HG02852 (cell line): ENCODE data around the gene DAPP1.
A peak's percentile ranks its signal among the peaks of the same experiment; 100 is the strongest.
"Not testable (repeated sequence)": the region's sequence is repeated elsewhere in the genome, so short reads cannot be mapped to it uniquely, and the experiment has no call there.

Experiments used
- ATAC-seq: cut with Tn5 transposase; IDR thresholded peaks from one replicate; pipeline ENCODE4 v1.9.1; 2021; ENCODE audit warnings: mild to moderate bottlenecking, moderate library complexity; ENCODE audit not compliant: unreplicated experiment

DAPP1 gene

GRCh38 chr4:99816545-99817308 lies at the start of gene DAPP1:
DAPP1 (plus strand) TSS chr4:99816827; CDS start chr4:99816914, 87 bp downstream.
- ATAC-seq, result peak; percentile 94

- not testable (repeated sequence) for ATAC-seq
Measured at GRCh38 chr4:99770842-99771241, 45.8 kb upstream of the DAPP1 start.

GRCh38 chr4:99783940-99784339 lies 32.7 kb upstream of the DAPP1 start:
- no peak for ATAC-seq

GRCh38 chr4:99784842-99785241 lies 31.8 kb upstream of the DAPP1 start:
- ATAC-seq, result no peak

GRCh38 chr4:99790796-99791617 lies 25.6 kb upstream of the DAPP1 start:
- ATAC-seq, result no peak

GRCh38 chr4:99800332-99801004 lies 16.2 kb upstream of the DAPP1 start:
- no peak for ATAC-seq

- ATAC-seq, result no peak
Measured at GRCh38 chr4:99801005-99801699, 15.5 kb upstream of the DAPP1 start.

- ATAC-seq, result no peak
Measured at GRCh38 chr4:99803566-99804101, 13.0 kb upstream of the DAPP1 start.

- ATAC-seq, result no peak
Measured at GRCh38 chr4:99806545-99806944, 10.1 kb upstream of the DAPP1 start.

- no peak for ATAC-seq
Measured at GRCh38 chr4:99807666-99808065, 9.0 kb upstream of the DAPP1 start.

- ATAC-seq, result peak; percentile 86
Measured at GRCh38 chr4:99808260-99808857, 8.3 kb upstream of the DAPP1 start.

- ATAC-seq, result no peak
Measured at GRCh38 chr4:99809326-99809725, 7.3 kb upstream of the DAPP1 start.

GRCh38 chr4:99810536-99810935 lies 6.1 kb upstream of the DAPP1 start:
- no peak for ATAC-seq

GRCh38 chr4:99811117-99811516 lies 5.5 kb upstream of the DAPP1 start:
- no peak for ATAC-seq

GRCh38 chr4:99811850-99812249 lies 4.8 kb upstream of the DAPP1 start:
- ATAC-seq, result no peak

GRCh38 chr4:99815597-99816011 lies 1.0 kb upstream of the DAPP1 start:
- no peak for ATAC-seq

- ATAC-seq, result peak; percentile 20
Measured at GRCh38 chr4:99817309-99817890, 773 bp downstream of the DAPP1 start.

GRCh38 chr4:99818661-99819060 lies 2.0 kb downstream of the DAPP1 start:
- ATAC-seq, result no peak

- ATAC-seq, result peak; percentile 87
Measured at GRCh38 chr4:99821918-99822503, 5.4 kb downstream of the DAPP1 start.
